MV-4-11 (cell line): Measurements from ENCODE around the gene C17orf114.

Experiments used
- DNase-seq: peaks from one replicate; lab custom pipeline; 2025; lab: John Stamatoyannopoulos, UW

The C17orf114 gene

DNA sequence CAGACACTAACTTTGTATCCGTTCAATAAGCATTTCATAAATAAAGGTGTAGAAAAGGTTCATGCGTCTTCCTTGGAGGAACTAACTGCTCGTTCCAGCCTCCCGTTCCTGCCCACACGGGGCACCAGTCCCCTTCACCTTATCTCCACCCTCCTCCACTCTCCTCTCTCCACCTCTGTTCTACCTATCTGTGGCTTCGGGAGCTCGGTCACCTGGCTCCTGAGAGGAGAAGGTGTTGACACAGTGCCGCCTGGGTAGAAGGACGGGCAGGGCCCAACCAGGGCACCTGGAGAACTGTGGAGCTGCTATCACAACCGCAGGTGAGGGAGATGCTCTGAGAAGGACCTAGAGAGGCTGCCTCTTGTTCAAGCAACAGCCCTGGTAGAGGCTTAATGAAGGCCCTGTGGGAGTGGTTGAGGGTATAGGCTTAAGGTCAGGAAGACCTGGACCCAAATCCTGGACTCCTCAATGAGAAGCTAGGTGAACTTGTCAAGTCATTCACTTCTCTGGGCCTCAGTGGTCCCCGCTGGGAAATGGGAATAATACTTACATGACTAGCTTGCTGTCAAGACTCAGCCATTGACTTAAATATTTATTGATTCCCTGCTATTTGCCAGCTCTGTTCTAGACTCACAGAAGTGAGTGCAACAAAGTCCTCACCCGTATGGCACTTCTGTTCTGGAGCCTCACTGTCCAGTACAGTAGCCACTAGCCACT, 21.4 kb upstream of the C17orf114 start:
- DNase-seq = no peak

DNA sequence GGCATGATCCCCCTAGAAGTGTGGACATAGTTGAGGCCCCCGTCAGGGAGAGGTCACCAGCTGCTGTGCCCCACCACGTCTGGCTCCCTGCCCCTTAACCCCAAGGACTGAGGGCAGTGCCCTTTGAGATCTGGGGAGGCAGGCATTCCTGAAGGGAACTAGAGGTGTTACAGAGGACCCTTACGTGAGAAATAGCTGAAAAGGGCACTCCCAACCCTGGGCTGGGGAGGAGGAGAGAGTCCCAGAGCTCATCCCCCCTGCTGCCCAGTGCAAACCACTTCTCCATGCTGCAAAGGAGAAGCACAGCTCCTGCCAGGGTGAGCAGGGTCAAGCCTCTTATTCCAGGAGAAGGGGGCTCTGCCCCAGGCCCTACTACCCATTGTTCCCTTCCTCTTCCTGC, 20.7 kb upstream of the C17orf114 start:
- no peak for DNase-seq

DNA sequence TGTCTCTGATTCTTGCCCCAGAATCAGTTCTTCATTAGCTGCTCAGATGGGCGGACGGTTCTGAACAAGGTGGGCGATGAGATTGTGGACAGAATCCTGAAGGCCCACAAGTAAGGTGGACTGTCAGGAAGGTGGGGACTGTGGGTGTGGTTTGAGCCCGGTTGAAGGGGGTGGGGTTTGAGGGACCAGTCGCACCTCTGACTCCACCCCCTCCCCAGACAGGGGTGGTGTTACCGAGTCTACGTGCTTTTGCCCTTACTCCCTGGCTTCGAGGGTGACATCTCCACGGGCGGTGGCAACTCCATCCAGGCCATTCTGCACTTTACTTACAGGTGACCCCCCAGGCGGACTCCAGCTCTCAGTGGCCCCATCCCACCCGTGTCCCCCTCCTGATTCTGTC, 16.1 kb upstream of the C17orf114 start:
- DNase-seq = no peak

DNA sequence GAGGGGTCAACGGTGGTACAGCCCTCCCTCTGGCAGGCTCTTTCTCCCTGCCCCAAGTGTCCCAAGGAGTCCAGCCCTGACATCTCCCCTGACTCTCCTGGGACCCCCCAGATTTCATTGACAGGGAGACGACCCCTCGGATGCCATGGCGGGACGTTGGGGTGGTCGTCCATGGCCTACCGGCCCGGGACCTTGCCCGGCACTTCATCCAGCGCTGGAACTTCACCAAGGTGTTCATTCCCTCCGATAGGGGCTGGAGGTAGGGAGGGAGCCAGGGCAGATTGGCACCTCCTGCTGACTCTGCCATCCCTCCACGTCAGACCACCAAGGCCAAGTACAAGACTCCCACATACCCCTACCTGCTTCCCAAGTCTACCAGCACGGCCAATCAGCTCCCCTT, 14.7 kb upstream of the C17orf114 start:
- no peak for DNase-seq

DNA sequence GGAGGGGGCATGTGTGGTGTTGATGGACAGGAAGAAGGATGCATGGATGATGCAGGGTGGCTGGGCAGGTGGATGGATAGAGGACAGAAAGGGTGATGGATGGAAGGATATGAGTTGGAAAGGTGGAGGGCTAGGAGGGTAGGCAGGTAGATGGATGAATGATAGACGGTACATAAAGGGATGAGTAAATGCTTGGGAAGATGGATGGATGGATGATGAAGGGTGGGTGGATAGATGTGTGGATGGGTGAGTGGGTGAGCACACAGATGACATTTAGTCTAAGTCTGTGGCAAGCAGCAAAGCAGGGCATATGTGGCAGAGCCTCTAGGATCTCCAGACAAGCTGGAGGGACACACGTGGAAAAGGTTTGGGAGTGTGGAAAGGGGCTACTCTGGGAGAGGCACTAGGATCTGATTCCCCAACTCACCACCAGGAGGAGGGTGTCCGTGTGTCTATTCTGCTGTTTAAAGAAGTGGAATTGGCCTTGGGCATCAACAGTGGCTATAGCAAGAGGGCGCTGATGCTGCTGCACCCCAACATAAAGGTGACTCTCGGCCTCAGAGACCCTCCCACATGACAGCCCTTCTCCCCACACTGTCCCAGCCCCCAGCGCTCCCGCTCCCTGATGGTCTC, 13.0 kb upstream of the C17orf114 start:
- DNase-seq = no peak

DNA sequence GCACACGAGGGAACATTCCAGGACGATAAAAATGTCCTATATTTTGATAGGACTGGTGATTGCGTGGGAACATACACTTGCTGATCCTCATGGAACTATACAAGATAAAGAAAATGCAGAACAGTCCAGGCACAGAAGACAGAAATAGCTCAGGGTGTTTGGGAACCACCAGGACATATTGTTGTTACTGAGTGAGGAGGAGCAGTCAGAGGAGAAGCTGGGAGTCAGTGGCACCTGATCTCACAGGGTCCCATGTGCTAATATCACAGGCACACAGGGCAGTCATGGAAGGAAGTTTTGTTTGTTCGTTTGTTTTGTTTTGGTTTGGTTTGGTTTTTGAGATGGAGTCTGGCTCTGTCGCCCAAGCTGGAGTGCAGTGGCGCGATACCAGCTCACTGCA, 10.6 kb upstream of the C17orf114 start:
- no peak for DNase-seq

DNA sequence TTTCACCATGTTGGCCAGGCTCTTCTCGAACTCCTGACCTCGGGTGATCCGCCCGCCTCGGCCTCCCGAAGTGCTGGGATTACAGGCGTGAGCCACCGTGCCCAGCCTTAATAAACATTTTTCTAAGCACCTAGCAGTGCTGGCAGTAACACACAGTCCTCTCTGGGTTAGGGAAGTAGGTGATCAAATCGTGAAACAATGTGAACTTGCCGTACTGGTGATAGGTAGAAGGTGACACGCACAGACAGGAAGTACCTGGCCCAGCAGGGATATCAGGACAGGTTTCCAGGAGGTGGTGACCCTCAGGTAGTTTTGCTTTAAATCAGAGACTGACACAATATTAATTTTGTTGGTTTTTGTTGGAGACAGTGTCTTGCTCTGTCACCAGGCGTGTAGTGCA, 9.3 kb upstream of the C17orf114 start:
- DNase-seq = no peak

DNA sequence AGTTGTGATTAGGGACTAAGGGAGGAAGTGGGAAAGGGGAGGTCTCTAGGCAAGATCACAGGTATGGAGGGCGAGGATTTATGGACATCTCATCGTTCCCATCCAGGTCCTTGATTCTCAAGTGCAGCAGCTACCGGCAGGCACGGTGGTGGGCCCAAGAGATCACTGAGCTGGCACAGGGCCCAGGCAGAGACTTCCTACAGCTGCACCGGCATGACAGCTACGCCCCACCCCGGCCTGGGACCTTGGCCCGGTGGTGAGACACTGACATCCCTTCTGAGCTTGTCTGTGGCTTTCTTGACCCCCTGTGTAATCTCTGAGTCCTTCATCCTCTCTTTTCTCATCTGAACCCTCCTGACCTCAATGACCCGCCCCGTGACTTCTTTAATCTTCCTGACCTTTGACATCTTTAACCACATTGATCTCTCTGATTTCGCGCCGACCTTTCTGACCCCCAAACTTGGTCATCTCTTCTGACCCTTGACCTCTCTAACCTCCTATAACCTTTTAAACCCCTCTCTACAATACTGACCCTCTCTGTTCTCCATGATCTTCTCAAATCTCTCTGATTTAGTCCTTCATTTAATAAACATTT, 8.7 kb upstream of the C17orf114 start:
- DNase-seq = no peak

DNA sequence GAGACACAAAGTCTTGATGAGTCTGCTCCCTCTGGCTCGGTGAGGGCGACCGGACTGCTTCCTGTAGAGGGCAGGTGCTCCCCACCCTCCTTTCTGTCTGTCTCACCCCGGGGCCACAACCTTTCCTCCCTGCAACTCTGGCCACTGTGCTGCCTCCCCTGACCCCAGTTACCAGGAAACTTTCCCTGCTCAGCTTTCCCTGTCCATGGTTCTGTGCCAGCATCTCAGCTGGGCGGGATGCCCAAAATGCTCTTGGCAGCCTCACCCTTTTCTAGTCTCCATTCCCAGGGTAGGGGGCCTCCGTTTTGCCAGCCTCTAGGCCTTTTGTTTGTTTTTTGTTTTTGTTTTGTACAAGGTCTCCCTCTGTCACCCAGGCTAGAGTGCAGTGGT, 6.2 kb upstream of the C17orf114 start:
- DNase-seq = no peak

DNA sequence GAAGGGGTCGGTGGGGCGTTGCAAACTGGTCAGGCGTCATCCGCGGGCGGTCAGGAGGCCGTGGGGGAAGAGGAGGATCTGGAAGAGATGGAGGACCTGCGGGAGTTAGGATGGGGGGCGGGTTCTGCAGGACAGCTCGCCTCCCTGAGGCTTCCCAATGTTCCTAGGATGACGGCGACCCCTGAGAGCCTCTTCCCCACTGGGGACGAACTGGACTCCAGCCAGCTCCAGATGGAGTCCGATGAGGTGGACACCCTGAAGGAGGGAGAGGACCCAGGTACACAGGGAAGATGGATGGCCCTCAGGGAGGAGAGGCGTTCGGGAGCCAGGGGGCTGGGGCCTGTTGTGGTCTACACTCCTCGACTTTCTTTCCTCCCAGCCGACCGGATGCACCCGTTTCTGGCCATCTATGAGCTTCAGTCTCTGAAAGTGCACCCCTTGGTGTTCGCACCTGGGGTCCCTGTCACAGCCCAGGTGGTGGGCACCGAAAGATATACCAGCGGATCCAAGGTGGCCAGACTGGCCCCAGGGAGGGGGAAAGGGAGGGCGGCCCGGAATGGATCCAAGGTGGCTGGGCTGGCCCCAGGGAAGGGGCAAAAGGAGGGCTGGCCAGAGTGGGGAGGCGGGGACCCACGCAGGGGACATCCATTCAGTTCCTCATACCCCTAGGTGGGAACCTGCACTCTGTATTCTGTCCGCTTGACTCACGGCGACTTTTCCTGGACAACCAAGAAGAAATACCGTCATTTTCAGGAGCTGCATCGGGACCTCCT, 5.7 kb upstream of the C17orf114 start:
- DNase-seq = no peak

DNA sequence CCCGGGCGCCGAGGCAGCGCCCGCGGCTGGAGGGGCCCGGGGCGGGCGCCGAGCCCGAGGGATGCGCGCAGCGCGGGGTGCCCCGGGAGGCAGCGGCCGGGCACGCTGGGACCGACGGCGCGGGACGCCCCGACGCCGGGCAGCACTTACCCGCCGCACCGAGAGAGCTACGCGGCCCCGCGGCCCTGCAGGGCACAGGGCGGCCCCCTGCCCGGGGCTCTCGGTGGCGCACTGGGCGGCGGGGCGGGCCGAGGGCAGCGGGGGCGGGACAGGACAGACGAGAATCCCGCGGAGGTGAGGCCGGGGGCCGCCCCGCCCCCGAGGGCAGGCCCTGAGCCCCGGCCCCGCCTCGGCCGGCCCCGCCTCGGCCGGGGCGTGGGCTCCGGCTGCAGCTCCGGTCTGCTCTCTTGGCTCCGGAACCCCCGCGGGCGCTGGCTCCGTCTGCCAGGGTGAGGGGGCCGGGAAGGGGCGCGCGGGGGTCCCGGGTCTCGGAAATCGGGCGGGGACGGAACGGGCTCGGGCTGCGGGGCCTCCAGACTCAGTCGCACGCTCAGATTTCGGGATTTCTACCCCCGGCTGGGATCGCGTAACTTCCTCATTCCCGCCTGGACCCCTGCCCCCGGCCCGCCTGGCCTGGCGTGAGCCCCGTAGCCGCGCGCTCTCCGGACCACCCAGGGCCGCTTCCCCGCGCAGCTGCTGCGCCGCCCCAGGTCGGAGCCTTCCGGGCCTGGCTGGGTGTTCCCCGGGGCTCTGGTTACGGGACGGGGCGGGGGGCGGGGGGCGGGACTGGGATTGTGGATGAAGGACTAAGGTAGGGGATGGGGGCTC, 4.9 kb upstream of the C17orf114 start, which contains the start of gene PLD2:
Gene PLD2 (plus strand): TSS at position 376 of the 828 bp plus-strand sequence. CDS start 621 bp downstream, outside the sequence.
- DNase-seq = peak; percentile 54

DNA sequence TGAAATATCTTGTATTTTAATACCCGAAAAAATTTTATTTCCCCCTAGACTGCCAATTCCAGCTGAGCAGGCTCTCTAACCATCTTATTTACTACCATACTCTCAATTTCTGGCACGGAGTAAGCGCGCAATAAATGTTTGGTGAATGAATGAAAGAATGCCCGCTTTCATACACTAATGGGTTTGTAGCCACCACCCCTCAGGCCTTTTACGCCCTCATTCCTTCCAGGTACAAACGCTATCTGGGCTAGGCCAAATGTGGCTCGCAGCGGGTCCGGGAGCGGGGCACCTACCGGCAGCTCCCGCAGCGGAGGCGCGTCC, 4.3 kb upstream of the C17orf114 start:
- DNase-seq = no peak

DNA sequence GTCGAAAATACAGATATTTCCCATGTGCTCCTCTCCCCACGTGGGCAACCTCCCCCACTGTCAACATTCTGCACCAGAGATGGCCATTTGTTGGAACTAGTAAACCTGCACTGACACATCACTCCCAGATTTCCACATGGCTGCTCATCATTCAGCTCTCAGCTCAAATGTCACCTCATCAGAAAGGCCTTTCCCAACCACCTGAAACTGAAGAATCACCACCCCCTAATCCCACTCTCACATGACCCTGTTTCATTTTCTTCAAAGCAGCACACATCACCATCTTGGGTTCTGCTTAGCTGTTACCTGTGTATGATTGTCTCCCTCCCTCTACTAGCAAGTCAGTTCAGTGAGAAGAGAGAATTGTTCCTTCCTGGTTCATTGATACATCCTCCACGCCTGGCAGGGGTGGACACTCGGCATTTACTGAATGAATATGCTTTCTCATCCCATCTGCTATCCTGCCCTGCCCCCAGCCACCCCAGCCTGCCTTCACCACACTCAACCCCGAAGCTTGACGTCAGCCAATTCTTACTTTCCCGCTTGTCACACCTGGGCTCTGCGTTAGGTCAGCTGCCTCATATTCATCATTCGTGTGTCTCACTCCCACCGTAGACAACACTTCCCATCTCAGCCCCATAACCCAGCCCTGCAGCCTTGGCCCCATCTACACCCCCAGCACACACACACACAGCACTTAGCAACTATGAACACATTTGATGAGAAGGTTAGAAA, 1.5 kb downstream of the C17orf114 start:
- no peak for DNase-seq

DNA sequence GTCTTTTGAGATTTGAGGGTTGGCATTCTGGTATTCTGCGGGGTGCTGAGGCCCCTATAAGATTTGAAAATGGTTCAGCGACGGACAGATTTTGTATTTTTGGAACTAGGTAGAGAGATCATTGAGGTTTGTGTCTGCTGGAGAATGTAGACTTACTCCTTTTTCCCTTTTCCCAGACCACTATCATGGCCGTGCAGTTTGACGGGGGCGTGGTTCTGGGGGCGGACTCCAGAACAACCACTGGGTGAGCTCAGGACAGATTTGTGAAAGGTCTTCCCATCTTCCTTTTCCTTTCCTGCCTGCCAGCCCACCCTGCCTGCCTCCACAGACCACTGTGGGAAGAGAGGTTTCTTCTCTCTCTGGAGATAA, 5.6 kb downstream of the C17orf114 start:
- no peak for DNase-seq

DNA sequence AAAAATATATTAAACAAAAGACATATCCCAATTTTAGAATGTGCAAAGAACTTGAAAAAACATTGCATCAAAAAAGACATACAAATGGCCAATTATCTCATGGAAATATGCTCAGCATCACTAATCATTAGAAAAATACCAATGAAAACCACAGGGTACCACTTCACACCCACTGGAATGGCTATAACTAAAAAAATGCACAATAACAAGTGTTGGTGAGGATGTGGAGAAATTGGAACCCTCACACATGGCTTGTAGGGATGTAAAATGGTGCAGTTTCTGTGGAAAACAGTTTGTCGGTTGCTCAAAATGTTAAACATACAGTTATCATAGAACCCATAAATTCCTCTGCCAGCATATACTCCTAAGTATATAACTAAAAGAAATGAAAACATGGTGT, 7.0 kb downstream of the C17orf114 start:
- DNase-seq = no peak

DNA sequence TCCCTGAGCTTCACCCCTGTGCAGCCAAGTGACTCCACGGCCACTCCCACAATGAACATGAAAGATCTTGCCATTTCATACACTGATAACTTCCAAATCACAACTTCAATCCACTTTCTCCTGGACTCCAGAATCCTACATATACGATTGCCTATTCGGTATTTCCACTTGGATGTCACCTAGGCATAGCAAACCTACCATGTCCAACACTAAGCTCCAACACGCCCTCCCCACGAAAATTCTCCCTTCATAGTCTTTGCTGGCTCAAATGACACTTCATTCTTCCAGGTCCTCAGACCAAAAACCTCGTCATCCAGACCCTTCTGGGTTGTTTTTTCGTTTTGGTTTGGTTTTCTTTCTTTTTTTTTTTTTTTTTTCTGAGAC, 11.4 kb downstream of the C17orf114 start:
- DNase-seq = no peak

DNA sequence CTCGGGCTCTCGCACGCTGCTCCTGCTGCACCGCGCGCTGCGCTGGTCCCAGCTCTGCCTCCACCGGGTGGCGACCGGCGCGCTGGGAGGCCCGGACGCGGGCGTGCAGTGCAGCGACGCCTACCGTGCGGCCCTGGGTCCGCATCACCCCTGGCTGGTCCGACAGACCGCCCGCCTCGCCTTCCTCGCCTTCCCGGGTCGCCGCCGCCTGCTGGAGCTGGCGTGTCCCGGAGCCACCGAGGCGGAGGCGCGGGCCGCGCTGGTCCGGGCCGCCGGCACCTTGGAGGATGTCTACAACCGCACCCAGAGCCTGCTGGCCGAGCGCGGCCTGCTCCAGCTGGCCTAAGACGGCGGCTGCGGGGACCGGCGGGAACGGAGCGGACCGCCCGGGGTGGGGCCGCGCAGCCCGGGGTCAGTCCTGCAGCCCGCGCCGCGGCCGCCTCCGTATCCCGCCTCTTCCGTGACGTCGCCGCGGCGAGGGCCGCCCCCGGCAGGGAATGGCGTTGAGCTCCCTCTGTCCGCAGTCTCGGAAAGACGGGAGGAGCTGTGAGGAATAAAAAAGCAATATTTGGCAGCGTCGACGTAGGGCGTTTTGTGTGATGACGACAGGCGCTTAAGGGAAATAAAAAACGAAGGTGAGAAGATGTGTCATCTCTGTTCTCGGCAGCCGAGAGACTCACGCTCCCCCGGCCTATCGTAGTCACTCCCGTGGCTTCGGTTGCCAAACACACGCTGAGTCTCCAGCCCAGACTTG, 12.0 kb downstream of the C17orf114 start:
- peak; percentile 66 for DNase-seq

DNA sequence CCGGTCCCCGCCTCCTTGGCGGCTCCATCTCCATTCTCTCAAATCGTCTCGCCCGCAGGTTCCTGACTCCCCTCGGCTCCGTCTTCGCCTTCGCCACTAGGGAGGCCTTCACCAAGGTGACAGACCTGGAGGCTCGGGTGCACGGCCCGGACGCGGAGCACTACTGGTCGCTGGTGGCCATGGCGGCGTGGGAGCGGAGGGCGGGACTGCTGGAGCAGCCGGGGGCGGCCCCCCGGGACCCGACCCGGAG, 12.5 kb downstream of the C17orf114 start:
- no peak for DNase-seq

DNA sequence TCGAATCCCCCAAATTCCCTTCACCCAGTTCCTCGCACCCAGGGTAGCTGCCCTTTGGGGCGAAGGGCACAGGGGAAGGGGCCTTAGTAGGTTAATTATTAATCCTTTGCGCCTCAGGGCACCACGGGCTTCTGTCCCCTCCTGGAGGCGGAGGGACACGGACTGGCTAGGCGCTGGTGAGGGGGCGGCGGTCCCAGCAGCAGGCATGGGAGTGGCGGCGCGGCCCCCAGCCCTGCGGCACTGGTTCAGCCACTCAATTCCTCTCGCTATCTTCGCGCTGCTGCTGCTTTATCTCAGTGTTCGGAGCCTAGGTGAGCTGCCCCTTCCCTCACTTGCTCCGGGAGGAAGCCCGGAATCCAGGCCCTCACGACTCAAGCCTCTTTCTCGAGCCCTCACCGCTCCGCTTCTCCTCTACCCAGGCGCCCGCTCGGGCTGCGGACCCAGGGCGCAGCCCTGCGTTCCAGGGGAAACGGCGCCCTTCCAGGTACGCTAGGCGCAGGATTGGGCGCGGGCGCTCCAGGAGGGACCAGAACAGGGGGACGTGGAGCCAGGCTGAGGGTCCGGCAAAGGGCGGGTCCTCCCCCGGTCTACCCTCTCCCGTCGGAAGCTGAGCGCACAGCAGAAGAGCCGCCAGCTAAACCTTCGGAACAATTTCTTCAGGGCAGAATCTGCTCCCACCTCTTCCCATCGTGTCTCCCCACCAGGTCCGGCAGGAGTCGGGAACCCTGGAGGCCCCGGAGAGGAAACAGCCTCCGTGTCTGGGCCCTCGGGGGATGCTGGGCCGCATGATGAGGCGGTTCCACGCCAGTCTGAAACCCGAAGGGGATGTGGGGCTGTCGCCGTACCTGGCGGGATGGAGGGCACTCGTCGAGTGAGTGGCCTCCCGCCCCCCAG, 13.1 kb downstream of the C17orf114 start, which contains the start of gene GLTPD2:
Gene GLTPD2 (plus strand): TSS at position 158 of the 894 bp plus-strand sequence. CDS start 48 bp downstream, at position 206.
- no peak for DNase-seq
